Stimulated activated CD4-positive, alpha-beta T cell treated with anti-CD3 and anti-CD28 coated beads, Interleukin-1b, Interleukin-23, amount 100 ng/mL, for 48 hours (primary cell): ENCODE results near the gene TAMALIN.

Experiments
- DNase-seq: peaks from one replicate; pipeline ENCODE4 v3.0.0-alpha.2; 2020

TAMALIN gene

DNA sequence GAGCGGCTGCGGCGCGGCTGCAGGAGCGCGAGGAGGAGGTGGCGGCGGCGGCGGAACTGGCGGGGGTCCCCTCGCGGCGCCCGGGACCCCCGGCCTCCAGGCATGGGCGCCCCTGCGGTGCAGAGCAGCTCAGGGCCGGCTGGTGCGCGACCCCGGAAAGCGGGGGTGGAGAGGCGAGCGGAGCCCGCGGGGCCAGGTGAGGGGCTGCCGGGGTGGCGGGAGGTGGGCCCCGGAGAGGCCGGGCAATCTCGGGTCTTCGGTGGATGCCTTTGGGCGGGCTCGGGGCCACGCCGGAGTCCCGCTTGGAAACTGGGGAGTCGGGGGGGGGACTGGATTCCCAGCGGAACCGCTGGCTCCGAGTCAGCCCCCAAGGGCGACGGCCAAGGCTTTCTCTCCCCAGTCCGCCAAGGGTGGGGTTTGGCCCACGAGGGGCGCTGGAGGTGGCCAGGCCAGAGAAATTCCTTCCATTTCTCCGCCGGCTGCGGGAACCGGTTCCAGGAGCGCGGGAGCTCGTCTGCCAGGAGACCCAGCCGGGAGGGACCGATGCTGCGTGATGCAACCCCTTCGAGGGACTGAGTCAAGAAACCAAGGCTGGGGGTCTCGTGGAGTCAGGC, 30.6 kb downstream of the TAMALIN start:
- no peak for DNase-seq

GRCh38 chr12:52038447-52038846, 31.7 kb downstream of the TAMALIN start:
- no peak for DNase-seq

- no peak for DNase-seq
Measured at GRCh38 chr12:52041035-52041434, 34.3 kb downstream of the TAMALIN start.

GRCh38 chr12:52041695-52042123, 35.0 kb downstream of the TAMALIN start:
- no peak for DNase-seq

DNA sequence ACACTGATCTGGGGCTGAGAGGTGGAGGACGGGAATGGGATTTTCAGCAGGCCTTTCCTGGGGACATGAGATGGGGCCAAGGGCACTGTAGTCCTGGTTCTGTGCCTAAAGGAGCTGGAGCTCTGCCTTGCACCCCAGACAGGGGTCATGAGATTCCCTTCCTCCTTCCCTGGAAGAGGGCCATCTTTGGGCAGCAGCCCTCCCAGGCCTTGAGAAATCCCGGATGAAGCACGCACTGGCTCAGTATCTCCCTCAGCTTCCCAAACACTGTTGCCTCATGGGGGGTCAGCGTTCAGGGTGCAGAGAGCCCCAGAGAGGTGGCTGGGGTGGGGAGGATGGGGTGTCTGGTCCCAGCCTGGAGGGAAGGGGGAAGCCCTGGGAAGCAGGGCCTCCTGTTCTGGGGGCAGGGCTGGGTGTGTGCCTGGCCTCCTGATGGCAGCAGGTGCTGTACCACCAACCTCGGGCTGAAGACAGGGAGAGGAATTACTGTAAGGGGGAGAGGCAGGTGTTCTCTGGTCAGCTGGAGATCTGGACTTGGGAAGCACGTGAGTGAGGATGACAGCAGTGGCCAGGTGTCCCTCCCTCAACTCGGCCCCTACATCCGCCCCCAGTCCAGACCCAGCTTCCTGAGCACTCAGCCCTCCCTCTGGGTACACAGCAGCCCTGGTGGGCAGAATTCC, 36.1 kb downstream of the TAMALIN start:
- no peak for DNase-seq

GRCh38 chr12:52043386-52044212, 36.9 kb downstream of the TAMALIN start:
- no peak for DNase-seq

DNA sequence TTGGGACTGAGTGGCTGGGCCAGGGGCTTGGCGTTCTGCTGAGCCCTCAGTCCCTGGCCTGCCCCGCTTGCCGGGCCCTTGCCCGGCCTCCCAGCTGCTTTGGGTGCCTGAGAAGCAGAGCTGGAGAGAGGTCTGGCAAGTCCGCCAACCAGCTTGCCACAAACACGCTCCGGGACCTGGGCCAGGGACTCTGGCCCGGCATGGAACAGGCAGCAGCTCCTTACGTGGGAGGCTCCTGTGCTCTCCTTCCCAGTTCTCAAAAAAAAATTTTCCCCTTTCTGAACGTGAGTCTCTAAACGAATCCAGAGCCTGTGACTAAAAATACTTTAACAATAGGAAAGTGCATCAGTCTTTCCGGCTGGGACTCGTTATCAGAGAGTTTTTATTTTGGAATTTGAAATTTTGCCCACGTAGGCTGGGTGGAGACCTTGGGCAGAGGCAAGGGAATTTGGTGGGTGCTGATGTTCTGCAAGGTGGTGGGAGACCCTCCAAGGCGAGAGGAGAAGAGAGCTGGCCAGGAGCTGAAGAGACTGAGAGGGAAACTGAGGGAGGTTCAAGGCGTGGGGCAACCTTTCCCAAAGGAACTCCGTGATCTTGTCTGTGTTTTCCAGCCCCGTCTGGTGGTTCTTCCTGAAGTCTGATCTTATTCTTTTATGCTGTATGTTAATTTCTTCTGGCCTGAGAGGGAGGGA, 37.7 kb downstream of the TAMALIN start:
- DNase-seq = no peak

GRCh38 chr12:52045794-52046199, 39.1 kb downstream of the TAMALIN start:
- no peak for DNase-seq

- DNase-seq = no peak
Measured at GRCh38 chr12:52046859-52047258, 40.1 kb downstream of the TAMALIN start.

- no peak for DNase-seq
Measured at GRCh38 chr12:52049286-52049685, 42.5 kb downstream of the TAMALIN start.

DNA sequence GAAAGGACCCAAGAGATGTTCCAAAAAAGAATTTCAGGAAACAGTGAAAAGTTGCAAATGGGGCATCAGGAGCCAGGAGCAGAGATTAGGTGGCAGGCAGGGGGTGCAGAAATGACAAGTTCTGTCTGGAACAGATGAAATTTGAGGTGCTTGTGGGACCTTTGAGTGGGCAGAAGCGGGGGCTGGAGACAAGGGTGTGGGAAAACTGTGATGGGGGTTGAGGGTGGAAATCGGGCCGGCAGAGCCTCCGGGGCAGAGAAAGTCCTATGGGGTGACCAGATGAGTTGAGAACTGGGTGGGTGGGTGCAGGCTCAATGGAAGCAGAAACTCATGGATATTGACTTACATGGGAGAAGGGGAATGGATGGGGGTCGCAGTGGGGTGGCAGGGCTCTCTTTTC, 42.9 kb downstream of the TAMALIN start:
- no peak for DNase-seq

GRCh38 chr12:52050116-52050757, 43.5 kb downstream of the TAMALIN start:
- no peak for DNase-seq

GRCh38 chr12:52050758-52051541, 44.2 kb downstream of the TAMALIN start, which contains the start of gene NR4A1:
Gene NR4A1 (plus strand): TSS chr12:52051442. CDS start chr12:52054329, 2,887 bp downstream.
- DNase-seq = peak; percentile 97

DNA sequence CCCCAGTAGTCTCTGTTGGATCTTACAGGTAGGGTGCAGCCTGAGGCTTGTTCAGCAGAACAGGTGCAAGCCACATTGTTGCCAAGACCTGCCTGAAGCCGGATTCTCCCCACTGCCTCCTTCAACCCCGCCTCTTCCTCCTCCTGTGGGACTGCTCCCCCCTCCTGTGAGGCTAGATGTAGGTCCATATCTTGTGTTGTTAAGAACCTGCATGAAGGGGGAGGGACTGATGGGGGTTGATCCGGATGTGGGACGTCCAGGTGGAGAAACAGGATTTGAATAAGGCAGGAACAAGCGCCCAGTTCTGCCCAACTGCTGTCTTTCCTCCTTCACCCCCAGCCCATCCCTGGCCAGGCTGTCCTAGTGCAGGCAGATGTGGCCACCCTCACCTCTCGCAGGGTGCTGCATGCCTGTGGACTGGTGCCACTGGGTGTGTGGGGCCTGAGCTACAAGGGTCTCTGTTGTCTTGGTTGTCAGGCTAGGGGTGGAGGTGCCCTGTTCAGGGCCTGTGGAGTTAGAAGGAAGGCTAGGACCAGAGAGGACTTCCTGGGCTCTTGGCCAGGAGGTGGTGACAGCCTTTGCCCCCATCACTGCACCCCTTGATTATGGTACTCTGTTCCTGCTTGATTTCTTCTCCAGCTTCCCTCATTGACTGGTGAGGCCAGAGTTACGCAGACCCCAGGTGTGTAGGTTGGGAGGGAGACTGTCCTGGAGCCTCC, 45.9 kb downstream of the TAMALIN start:
- no peak for DNase-seq

DNA sequence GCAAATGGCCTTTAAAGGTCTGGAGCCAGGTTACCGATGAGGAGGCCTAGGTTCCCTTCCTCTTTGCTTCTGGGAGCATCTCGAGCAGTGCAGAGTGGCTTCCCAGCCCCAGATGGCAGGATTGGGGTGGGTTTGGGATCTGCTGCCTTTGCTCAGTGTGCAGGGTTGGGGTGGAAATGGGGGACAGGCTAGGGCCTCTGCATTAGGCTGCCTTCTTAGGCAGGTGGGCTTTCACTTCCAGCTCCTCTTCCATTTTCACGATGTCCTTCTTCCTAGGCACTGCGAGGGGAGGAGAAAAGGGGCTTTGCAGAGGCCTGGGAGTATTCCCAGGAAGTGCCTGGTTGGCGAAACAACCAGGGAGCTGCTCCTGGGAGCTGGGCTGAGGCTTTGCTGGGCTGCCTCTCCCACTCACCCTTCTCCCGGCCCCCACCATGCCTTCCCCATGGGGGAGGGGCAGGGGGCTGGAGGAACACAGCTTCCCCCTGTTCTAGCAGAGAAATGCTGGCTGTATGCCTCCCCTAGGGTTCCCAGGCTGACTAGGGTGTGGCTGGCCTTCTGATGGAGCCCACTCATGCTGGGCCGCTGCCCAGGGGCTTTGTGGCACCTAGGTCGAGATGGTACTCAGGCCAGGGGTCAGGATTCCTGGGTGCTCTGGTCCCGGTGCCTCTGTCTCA, 46.9 kb downstream of the TAMALIN start:
- no peak for DNase-seq

DNA sequence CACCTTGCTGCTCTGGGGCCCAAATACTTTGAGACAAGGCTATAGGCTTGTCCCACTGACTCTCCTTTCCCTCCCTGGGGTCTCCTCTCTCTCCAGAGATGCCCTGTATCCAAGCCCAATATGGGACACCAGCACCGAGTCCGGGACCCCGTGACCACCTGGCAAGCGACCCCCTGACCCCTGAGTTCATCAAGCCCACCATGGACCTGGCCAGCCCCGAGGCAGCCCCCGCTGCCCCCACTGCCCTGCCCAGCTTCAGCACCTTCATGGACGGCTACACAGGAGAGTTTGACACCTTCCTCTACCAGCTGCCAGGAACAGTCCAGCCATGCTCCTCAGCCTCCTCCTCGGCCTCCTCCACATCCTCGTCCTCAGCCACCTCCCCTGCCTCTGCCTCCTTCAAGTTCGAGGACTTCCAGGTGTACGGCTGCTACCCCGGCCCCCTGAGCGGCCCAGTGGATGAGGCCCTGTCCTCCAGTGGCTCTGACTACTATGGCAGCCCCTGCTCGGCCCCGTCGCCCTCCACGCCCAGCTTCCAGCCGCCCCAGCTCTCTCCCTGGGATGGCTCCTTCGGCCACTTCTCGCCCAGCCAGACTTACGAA, 47.6 kb downstream of the TAMALIN start:
- no peak for DNase-seq

GRCh38 chr12:52054833-52055730, 48.3 kb downstream of the TAMALIN start:
- DNase-seq = no peak

DNA sequence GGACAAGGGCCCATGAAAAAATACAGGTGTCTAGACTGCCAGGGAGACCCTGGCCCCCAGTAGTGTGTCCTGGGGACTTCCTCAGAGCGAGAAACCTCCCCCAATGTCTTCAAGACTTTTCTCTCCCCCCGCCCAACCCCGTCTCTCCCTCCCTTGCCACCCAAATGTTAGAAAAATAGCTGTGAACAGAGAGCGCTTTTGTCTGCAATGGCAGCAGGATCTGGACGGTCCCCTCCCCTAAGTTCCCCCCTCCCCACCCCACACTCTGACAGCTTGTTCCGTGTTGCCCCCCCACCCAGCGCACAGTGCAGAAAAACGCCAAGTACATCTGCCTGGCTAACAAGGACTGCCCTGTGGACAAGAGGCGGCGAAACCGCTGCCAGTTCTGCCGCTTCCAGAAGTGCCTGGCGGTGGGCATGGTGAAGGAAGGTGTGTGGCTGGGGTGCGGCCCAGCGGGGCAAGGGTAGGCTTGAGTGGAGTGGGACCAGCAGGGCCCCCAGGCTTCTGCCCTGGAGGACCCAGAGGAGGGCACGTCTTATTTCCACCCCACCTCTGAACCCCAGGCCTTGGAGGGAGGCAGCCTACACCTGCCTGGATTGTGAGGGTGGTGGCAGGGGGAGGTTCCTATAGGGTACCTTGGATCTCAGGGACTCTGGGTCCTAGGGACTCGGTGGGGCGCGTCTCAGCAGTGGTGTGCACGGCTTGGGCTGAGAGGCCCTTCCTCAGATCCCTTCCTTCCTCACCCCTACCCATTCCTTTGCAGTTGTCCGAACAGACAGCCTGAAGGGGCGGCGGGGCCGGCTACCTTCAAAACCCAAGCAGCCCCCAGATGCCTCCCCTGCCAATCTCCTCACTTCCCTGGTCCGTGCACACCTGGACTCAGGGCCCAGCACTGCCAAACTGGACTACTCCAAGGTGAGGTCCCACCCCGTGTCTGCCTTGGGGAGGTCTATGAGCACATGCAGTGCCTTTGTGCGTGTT, 49.3 kb downstream of the TAMALIN start:
- DNase-seq = no peak
